Endothelial cell of umbilical vein (primary cell): Measurements from ENCODE around the gene DGKB.

ENCODE experiments used
- CTCF ChIP-seq, 2 donors: IDR thresholded peaks; 1 replicate in 1 of 2; 2 replicates in 1 of 2; pipeline ENCODE4 v1.5.1; 2011; ENCODE audit warnings: low read length in 2 of 2, mild to moderate bottlenecking in 2 of 2, moderate library complexity in 2 of 2, control low read depth in 1 of 2, inconsistent platforms in 1 of 2, low read depth in 1 of 2; ENCODE audit not compliant: insufficient read depth in 1 of 2; ENCODE audit errors: extremely low read depth in 1 of 2
- JUN ChIP-seq: IDR thresholded peaks from 2 replicates; pipeline ENCODE4 v1.6.1; 2011; ENCODE audit warnings: borderline replicate concordance, low read depth; ENCODE audit not compliant: insufficient read length, insufficient read depth
- MYC ChIP-seq: IDR thresholded peaks from one replicate; pipeline ENCODE4 v1.6.1; 2011; ENCODE audit warnings: mild to moderate bottlenecking, low read depth, low read length
- POLR2A ChIP-seq: IDR thresholded peaks from 2 replicates; pipeline ENCODE4 v1.6.1; 2012; ENCODE audit warnings: low read depth, mild to moderate bottlenecking, control low read depth, low read length

GRCh38 chr7:14688208-14688607 lies 214.3 kb downstream of the DGKB start:
- TF ChIP-seq CTCF (IDR thresholded peaks at IDR 0.05; ENCODE audit: extremely low read depth in 1 of 2, insufficient read depth in 1 of 2, low read depth in 1 of 2, low read length in 2 of 2) = no peak
- TF ChIP-seq POLR2A = no peak
- TF ChIP-seq MYC = no peak
- no peak for TF ChIP-seq JUN
